Smooth muscle cell (in vitro differentiated cells): ENCODE measurements around the gene TMEM170B. TPM values are rescaled to one million over a fixed set of nuclear protein-coding genes. Genes with fewer than 3 reads are reported as not detected.

Experiments
- DNase-seq: peaks from one replicate; lab custom pipeline; 2025; ENCODE audit not compliant: unreplicated experiment; lab: John Stamatoyannopoulos, UW
- H2AFZ ChIP-seq: fragments of 200-600 bp; sonication (generic); 2 replicates; pipeline ENCODE4 v1.6.0; 2016; ENCODE audit warnings: antibody characterized with exemption, low read depth, mild to moderate bottlenecking
- H3F3A ChIP-seq: fragments of 200-600 bp; sonication (generic); 2 replicates; pipeline ENCODE4 v1.6.0; 2017; ENCODE audit warnings: antibody characterized with exemption, low read depth
- H3K27ac ChIP-seq: fragments of 200-600 bp; sonication (generic); 2 replicates; pipeline ENCODE4 v1.5.1; 2016; ENCODE audit warnings: low read depth, mild to moderate bottlenecking
- H3K27me3 ChIP-seq: fragments of 200-600 bp; sonication (generic); 2 replicates; pipeline ENCODE4 v1.6.1; 2016; ENCODE audit warnings: low read depth, mild to moderate bottlenecking
- H3K36me3 ChIP-seq: fragments of 200-600 bp; sonication (generic); 2 replicates; pipeline ENCODE4 v1.5.1; 2016; ENCODE audit warnings: low read depth
- H3K4me1 ChIP-seq: fragments of 200-600 bp; sonication (generic); 2 replicates; pipeline ENCODE4 v1.5.1; 2016; ENCODE audit warnings: low read depth
- H3K4me2 ChIP-seq: fragments of 200-600 bp; sonication (generic); 2 replicates; pipeline ENCODE4 v1.6.0; 2016; ENCODE audit warnings: mild to moderate bottlenecking
- H3K4me3 ChIP-seq: fragments of 200-600 bp; sonication (generic); 2 replicates; pipeline ENCODE4 v1.5.1; 2016; ENCODE audit warnings: mild to moderate bottlenecking
- H3K79me2 ChIP-seq: fragments of 200-600 bp; sonication (generic); 2 replicates; pipeline ENCODE4 v1.6.0; 2016; ENCODE audit warnings: low read depth, mild to moderate bottlenecking
- H3K9ac ChIP-seq: fragments of 200-600 bp; sonication (generic); 2 replicates; pipeline ENCODE4 v1.6.0; 2016; ENCODE audit warnings: low read depth
- H3K9me3 ChIP-seq: fragments of 200-600 bp; sonication (generic); replicated peaks from 2 replicates; pipeline ENCODE4 v1.5.1; 2016; ENCODE audit warnings: low read depth
- H4K20me1 ChIP-seq: fragments of 200-600 bp; sonication (generic); 2 replicates; pipeline ENCODE4 v1.6.0; 2016; ENCODE audit warnings: low read depth
- WGBS: methylation state at CpG from one replicate; pipeline ENCODE4 v1.1.7; 2016; ENCODE audit warnings: low lambda C conversion rate; 5-methylcytosine and 5-hydroxymethylcytosine counted together
- polyA plus RNA-seq: library from polyadenylated mRNA; unstranded; fragments of >200 nt; fragmentation: Nextera tagmentation; extraction: Ambion mirVana; gene quantifications from 2 replicates; pipeline ENCODE4 v1.2.1, GENCODE V29; 2016
- total RNA-seq: library from RNA; depleted of rRNA; stranded (reverse); fragments of >200 nt; gene quantifications from 2 replicates; pipeline ENCODE4 v1.2.3, GENCODE V29; 2014
- TF ChIP-seq, protein P1 (sequence below): fragments of 200-600 bp; sonication (generic); IDR thresholded peaks from 2 replicates; pipeline ENCODE4 v1.5.1; 2017; ENCODE audit warnings: borderline replicate concordance, mild to moderate bottlenecking, antibody characterized with exemption; ENCODE audit not compliant: insufficient read depth, poor library complexity, severe bottlenecking

The TMEM170B gene
- total and polyA plus RNA-seq, 2 experiments from 2014 or later, result 0.50 to 0.81 TPM

DNA sequence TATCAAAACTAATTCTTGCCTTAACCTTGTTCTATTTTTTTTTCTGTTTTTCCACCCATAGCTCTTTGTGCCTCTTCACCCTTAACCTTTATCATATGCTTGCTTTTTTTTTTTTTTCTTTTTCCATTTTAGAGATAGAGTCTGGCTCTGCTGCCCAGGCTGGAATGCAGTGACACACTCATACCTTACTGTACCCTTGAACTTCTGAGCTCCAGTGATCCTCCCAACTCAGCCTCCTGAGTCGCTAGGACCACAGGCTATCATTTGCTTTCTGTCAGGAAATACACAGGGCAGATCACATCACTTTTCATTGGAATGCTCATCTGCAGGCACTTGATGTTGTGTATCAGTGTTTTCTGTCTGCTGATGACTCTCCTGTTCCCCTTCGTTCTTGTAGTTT is 33.5 kb downstream of the TMEM170B start:
- Histone ChIP-seq H3K4me3 (no peak overlapping the region), H3F3A (no peaks in the 10 kb centered on the region), H4K20me1 (no peaks in the 10 kb centered on the region), H2AFZ (no peak overlapping the region), H3K4me1 (no peaks in the 10 kb centered on the region), H3K4me2 (no peak overlapping the region), H3K9me3 (no peaks in the 10 kb centered on the region), H3K27me3 (no peaks in the 10 kb centered on the region), H3K27ac (no peak overlapping the region), H3K9ac (no peak overlapping the region), H3K36me3 (no peaks in the 10 kb centered on the region), H3K79me2 (no peaks in the 10 kb centered on the region)
- DNase-seq, result no peak
- TF ChIP-seq, protein P1, sequence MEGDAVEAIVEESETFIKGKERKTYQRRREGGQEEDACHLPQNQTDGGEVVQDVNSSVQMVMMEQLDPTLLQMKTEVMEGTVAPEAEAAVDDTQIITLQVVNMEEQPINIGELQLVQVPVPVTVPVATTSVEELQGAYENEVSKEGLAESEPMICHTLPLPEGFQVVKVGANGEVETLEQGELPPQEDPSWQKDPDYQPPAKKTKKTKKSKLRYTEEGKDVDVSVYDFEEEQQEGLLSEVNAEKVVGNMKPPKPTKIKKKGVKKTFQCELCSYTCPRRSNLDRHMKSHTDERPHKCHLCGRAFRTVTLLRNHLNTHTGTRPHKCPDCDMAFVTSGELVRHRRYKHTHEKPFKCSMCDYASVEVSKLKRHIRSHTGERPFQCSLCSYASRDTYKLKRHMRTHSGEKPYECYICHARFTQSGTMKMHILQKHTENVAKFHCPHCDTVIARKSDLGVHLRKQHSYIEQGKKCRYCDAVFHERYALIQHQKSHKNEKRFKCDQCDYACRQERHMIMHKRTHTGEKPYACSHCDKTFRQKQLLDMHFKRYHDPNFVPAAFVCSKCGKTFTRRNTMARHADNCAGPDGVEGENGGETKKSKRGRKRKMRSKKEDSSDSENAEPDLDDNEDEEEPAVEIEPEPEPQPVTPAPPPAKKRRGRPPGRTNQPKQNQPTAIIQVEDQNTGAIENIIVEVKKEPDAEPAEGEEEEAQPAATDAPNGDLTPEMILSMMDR, result no peak
- 76% methylated on average over 2 of the region's 2 CpGs for WGBS

DNA sequence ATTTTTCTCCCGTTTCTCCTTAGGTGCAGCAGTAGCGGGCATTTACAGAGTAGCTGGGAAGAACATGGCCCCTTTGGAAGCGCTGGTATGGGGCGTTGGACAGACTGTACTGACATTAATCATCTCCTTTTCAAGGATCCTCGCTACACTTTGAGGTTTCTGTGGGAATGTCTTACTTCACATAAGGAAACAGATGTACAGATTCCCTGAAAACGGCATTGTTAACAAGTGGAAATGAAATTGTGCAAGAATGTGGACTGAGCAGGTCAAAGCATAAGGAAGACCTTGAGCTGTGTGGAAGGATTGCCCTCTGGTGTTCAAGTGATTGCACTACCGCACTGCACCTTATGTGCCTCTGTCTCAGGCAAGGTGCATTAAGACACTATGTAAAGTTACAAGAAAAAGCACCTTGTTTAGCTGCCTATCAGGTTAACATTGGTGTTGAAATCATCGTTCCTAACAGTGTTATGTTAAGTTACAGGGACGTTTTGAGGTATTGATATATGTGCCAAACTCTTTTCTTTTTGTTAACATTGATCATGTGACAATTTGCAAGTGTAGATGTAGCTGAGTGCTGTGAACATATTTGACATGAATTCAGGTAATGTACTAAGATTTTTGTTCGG is 38.0 kb downstream of the TMEM170B start:
- Histone ChIP-seq H3K36me3 (no peaks in the 10 kb centered on the region), H3K27ac (no peak overlapping the region), H3K27me3 (no peaks in the 10 kb centered on the region), H3K9me3 (no peaks in the 10 kb centered on the region), H2AFZ (peak overlapping the region; percentile 35), H3F3A (no peaks in the 10 kb centered on the region), H3K9ac (no peak overlapping the region), H3K79me2 (no peaks in the 10 kb centered on the region), H3K4me3 (peak overlapping the region; percentile 23), H4K20me1 (no peaks in the 10 kb centered on the region), H3K4me2 (peak overlapping the region; percentile 75), H3K4me1 (no peaks in the 10 kb centered on the region)
- TF ChIP-seq, protein P1, result peak; percentile 86
- 40% methylated on average over 10 of the region's 10 CpGs for WGBS
- DNase-seq, result no peak

DNA sequence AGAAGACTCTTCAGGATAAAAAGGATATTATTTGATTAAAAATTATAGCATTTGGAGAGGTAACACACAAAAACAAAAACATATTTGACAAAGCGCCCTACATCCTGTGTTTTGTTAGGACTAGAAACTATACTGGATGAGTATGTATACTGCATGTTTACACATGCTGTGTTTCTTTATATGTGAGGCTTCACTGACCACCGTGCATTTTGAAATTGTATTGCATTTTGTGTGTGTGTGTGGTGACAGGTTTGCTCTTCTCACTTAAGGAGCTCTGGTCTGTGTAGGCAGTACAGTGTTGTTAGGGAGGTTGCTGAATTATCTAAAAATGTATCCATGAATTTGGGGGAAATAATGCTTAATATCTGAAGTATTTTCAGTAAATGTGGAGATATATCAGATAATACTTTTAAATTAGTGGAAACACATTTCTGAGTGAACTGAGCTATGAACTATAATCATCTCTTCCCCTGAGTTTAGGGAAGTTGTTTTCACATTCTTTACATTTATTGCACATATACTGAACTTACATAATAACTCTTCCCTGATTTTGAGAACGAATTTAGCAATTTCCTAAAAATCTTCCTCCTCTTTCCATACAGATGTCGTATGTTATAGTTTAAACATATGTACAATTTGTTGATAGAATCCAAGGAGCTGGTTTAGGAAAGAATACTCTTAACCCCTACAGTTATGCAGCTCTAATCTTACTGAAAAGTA is 43.3 kb downstream of the TMEM170B start:
- Histone ChIP-seq H3K27ac (no peak overlapping the region), H3K9ac (no peak overlapping the region), H3K9me3 (no peaks in the 10 kb centered on the region), H3K4me3 (no peak overlapping the region), H3F3A (no peaks in the 10 kb centered on the region), H2AFZ (no peak overlapping the region), H3K4me1 (no peaks in the 10 kb centered on the region), H4K20me1 (no peaks in the 10 kb centered on the region), H3K27me3 (no peaks in the 10 kb centered on the region), H3K79me2 (no peaks in the 10 kb centered on the region), H3K4me2 (no peak overlapping the region), H3K36me3 (no peaks in the 10 kb centered on the region)
- 91% methylated on average over 4 of the region's 4 CpGs for WGBS
- TF ChIP-seq, protein P1, result no peak
- no peak for DNase-seq
